NCI-H226 (cell line): Measurements from ENCODE around the gene DNMT3B.
"Not testable (repeated sequence)": the region's sequence is repeated elsewhere in the genome, so short reads cannot be mapped to it uniquely, and the experiment has no call there.

ENCODE experiments used
- DNase-seq: peaks from one replicate; pipeline ENCODE4 v3.0.0-alpha.2; 2015

The DNMT3B gene

GRCh38 chr20:32763202-32764004 is 1.2 kb downstream of the DNMT3B start:
- no peak for DNase-seq

DNA sequence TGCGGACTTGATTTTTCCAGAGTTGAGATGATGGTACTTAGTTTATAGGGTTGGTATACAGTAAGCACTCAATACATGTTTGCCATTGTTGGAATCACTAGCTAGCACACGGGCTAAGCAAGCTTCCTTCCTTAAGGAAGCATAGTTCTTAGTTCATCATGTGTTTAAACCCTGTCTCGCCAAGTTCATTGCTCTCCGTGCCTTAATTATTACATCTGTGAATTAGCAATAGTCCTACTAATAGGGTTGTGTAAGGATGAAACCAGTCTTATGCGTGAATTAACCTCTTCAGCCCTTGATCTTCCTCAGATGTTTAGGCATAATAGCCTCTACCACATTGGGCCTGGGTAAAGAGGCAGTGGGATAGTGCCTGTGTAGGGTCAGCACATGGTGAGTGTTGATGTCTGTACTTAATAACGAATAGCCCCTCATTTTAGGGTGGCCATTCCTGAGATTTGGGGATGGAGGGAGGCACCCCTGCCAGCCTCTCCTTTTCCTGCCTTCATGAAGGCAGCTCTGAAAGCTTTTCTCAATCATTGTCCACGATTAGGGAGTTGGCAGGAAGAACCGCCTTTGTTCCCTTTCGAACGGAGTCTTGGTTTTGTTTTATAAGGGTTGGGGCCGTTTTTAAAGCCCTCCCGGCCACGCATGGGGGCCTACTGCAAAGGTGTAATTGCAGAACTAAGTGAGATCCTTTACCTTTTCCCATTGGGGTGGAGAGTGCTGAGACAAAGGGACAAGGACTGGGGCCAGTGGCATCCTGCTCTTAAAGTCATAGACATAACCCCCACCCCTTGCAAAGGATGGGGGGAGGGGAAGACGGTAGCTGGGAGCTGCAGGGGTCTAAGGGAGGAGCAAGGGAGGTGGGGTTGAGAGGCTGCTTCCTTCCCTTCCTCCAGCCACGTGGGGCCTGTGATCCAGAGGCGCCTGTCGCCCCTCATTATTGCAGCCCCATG is 2.1 kb downstream of the DNMT3B start:
- no peak for DNase-seq

DNA sequence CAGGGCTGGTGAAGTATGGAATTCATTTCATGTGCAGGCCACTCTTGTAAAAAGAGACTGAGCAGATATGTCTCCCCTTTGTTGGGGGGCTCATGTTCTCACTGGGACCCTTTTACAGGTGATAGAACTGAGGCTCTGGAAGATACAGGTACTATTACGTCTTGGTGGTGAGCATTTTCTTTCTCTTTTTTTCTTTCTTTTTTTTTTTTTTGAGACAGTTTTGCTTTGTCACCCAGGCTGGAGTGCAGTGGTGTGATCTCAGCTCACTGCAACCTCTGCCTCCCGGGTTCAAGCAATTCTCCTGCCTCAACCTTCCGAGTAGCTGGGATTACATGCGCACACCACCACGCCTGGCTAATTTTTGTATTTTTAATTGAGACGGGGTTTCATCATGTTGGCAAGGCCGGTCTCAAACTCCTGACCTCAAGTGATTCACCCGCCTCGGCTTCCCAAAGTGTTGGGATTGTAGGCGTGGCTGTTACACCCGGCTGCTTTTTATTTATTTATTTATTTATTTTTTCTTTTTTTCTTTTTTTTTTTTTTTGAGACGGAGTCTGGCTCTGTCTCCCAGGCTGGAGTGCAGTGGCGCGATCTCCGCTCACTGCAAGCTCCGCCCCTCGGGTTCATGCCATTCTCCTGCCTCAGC is 3.2 kb downstream of the DNMT3B start:
- not testable (repeated sequence) for DNase-seq

DNA sequence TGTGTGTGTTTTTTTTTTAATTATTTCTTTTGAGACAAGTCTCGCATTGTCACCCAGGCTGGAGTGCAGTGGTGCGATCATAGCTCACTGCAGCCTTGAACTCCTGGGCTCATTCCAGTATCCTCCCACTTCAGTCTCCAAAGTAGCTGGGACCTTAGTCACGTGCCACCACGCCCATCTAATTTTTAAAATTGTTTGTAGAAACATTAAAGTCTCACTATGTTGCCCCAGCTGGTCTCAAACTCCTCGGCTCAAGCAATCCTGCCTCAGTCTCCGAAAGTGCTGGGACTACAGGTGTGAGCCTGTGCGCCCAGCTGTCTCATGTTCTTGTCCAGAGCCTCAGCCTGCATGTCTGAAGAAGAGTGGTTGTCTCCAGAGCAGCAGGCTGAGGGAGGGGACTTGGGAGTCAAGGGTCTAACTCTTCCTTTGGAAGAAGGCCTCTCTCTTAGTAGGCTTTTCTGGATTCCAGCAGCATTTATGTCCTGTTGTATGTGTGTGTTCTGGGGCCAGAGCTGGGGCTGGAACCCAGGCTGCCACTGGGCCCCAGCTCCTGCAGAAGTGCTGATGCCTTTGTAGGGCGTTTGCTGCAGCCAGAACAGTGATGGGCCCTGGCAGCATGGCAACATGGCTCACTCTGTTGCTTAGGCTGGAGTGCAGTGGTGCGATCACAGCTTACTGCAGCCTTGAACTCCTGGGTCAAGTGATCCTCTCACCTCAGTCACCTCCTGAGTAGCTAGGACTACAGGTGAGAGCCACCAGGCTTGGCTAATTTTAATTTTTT is 5.4 kb downstream of the DNMT3B start:
- no peak for DNase-seq

GRCh38 chr20:32772046-32772445 is 9.9 kb downstream of the DNMT3B start:
- DNase-seq: no peak

DNA sequence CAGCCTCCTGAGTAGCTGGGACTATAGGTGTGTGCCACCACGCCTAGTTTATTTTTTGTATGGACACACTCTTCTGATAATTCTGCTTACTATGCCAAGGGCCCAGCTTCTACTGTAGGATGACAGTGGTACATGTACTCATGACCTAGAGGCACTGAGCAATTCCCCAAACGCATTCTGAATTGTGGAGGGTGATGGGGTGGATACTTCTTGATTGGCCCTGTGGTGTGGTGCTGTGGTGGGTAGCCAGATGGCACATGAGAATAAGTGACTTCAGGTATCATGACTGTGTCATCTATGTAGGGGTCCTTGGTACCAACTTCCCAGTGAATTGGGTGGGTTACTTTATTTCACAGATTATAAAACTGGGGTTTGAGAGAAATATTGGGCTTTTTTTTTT is 11.0 kb downstream of the DNMT3B start:
- no peak for DNase-seq

GRCh38 chr20:32773855-32774254 is 11.7 kb downstream of the DNMT3B start:
- DNase-seq: no peak

DNA sequence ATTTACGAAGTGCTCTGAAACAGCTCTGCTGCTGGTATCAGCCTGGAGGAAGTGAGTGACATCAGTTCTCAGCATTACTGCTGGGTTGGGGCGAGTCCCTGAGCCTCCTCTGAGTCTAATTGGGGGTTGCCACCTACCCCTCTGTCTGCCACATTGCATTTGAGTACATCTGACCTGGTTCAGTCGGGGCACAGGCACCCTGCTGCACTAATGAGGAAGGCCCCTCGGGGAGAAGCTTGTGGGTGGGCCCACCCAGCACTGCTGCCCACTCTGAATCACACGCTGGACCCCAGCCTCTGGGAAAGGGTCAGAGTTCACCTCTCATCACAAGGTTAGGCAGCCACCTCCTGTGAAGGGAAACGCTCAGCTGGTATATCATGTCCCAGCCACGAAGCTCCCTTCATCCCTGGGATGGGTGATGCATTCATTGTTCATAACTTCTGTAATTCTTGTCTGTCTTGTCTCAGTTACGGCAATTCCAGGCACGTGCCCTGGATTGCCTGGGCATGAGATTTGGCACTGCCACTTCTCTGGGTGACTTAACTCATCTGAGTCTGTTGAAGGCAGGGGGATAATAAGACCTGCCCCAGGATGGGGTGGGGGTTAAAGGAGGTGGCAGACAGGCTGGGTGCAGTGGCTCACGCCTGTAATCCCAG is 13.3 kb downstream of the DNMT3B start:
- DNase-seq: no peak

GRCh38 chr20:32777177-32777956 is 15.2 kb downstream of the DNMT3B start:
- DNase-seq: peak; percentile 57

GRCh38 chr20:32779500-32780211 is 17.5 kb downstream of the DNMT3B start:
- DNase-seq: no peak

GRCh38 chr20:32780278-32780677 is 18.1 kb downstream of the DNMT3B start:
- DNase-seq: no peak

GRCh38 chr20:32780749-32781655 is 18.8 kb downstream of the DNMT3B start:
- no peak for DNase-seq

- DNase-seq: no peak
Measured at GRCh38 chr20:32784369-32785080, 22.3 kb downstream of the DNMT3B start.

DNA sequence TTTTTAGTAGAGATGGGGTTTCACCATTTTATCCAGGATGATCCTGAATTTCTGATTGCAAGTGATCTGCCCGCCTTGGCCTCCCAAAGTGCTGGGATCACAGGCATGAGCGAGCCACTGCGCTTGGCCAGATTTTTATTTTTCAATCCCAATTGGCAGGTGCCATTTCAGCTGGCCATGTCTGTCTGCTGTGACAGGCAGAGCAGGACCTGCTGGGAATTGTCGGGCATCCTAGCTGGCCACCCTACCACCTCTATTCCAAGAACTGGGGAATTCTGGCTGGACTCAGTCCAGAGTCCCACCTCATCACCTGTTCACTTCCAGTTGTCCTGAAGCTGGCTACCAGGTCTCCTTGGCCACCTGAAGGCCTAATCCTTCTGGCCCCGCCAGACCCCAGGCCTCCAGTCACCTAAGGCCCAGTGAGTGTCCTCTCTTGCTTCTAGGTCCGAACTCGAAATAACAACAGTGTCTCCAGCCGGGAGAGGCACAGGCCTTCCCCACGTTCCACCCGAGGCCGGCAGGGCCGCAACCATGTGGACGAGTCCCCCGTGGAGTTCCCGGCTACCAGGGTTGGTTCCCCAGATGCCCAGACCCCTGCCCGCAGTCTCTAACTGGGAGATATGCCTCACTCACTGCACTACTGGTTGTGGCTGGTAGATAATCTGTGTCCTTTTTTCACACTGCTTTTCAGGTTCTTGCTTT is 24.0 kb downstream of the DNMT3B start:
- no peak for DNase-seq

DNA sequence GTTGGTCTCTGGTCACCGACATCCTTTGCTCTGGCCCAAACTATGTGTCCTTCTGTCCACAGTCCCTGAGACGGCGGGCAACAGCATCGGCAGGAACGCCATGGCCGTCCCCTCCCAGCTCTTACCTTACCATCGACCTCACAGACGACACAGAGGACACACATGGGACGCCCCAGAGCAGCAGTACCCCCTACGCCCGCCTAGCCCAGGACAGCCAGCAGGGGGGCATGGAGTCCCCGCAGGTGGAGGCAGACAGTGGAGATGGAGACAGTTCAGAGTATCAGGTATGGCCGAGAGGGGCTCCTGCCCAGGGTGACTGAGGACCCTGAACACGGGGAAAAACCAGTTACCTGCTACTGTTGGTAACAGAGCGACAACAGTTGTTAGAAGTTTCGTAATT is 25.0 kb downstream of the DNMT3B start:
- DNase-seq: no peak

DNA sequence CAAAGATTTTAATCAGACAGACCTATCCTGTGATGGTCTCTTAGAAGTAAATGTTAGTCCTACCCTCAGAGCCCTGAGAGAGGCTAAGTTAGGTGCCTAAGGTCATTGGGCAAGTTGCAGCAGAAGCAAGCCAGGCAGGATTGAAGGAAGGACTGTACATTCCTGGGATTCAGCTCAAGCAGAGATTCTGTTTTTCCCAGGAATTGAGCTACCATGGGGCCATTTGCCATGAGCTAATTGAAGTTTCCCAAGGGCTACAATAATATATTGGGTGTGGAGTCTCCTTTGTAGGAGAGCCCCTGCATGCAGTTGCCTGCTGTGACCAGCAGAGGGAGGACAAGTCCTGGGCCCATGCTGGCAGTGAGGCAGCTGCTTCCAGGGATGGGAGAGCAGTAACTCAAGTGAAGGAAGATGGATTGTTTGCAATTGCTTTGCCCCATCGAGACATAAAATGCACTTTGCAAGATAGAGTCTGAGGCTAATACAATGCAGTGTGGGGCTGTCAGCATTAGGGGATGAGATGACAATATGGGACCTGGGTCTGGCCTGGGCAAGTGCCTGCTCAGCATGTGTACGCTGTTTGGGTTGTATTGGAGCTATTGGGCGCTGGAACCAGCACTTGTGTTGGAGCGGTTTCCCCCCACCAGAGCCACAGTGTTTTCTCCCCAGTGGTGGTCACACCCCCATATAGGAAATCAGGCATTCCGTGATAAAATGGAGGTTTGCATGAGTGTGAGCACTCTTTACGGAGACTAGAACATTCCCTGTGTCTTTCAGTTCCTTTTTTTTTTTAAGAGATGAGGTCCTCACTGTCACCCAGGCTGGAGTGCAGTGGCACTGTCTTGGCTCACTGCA is 27.9 kb downstream of the DNMT3B start:
- peak; percentile 49 for DNase-seq

DNA sequence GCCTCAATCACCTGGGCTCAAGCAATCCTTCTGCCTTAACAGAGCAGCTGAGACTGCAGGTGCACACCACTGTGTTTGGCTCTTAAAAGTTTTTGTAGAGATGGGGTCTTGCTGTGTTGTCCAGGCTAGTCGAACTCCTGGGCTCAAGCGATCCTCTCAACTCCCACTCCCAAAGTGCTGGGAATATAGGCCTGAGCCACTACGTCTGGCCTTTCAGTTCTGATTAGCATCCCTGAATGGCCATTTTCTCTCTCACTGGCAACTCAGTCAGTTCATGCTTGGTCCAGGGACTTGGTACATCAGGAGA is 28.5 kb downstream of the DNMT3B start:
- DNase-seq: no peak
